H1 (cell line): Measurements from ENCODE around the gene LENG9. TPM values are rescaled to one million over a fixed set of nuclear protein-coding genes. Genes with fewer than 3 reads are reported as not detected.

Experiments
- CTCF ChIA-PET: fragments of 300-600 bp; sonication (Branson Sonifier 250); formaldehyde crosslinking; loops from one replicate; lab custom pipeline; 2021; ENCODE audit not compliant: partially characterized antibody; lab: Charles Lee
- POLR2A ChIA-PET: fragments of 300-600 bp; sonication (Branson Sonifier 250); formaldehyde crosslinking; loops from one replicate; lab custom pipeline; 2021; ENCODE audit warnings: inconsistent platforms; ENCODE audit not compliant: partially characterized antibody; lab: Charles Lee
- DNase-seq, 2 experiments: peaks; one replicate each; pipeline versions ENCODE4 v3.0.0 to v3.0.0-alpha.2; 2010 to 2022; ENCODE audit warnings: low spot score in 2 of 2, low read depth in 1 of 2, mixed read lengths in 1 of 2
- FAIRE-seq: peaks from 2 replicates; lab custom pipeline; 2011; peaks lifted over from hg19 to GRCh38; lab: Jason Lieb, UNC
- H2AFZ ChIP-seq: 2 replicates; pipeline ENCODE4 v1.8.1; 2012; ENCODE audit warnings: low read length, inconsistent platforms
- H2AK5ac ChIP-seq: 2 replicates; pipeline ENCODE4 v1.6.1; 2013; ENCODE audit warnings: low read depth, low read length
- H2BK120ac ChIP-seq: replicated peaks from 2 replicates; pipeline ENCODE3; 2013; ENCODE audit warnings: low read depth, low read length, inconsistent platforms
- H2BK12ac ChIP-seq: 2 replicates; pipeline ENCODE4 v1.6.1; 2013; ENCODE audit warnings: low read depth, low read length
- H2BK15ac ChIP-seq: 2 replicates; pipeline ENCODE4 v1.6.1; 2013; ENCODE audit warnings: low read length
- H2BK20ac ChIP-seq: 2 replicates; pipeline ENCODE4 v1.6.1; 2013; ENCODE audit warnings: low read length
- H2BK5ac ChIP-seq: 2 replicates; pipeline ENCODE4 v1.6.1; 2013; ENCODE audit warnings: low read depth, low read length
- H3K14ac ChIP-seq: 2 replicates; pipeline ENCODE4 v1.6.1; 2013; ENCODE audit warnings: inconsistent platforms; ENCODE audit not compliant: insufficient read length
- H3K18ac ChIP-seq: 2 replicates; pipeline ENCODE4 v1.6.1; 2013; ENCODE audit warnings: low read length; ENCODE audit errors: extremely low read depth
- H3K23ac ChIP-seq: 2 replicates; pipeline ENCODE4 v1.6.1; 2013; ENCODE audit warnings: inconsistent platforms; ENCODE audit not compliant: insufficient read length
- H3K23me2 ChIP-seq: 2 replicates; pipeline ENCODE4 v1.6.1; 2013; ENCODE audit warnings: low read depth, low read length
- H3K27ac ChIP-seq: 2 replicates; pipeline ENCODE4 v1.6.1; 2011; ENCODE audit warnings: low read depth, low read length, inconsistent platforms
- H3K27me3 ChIP-seq, 4 experiments: replicated peaks in 1 of 4; 1 replicate in 1 of 4; 2 replicates in 3 of 4; pipeline versions ENCODE4 v1.6.1 to v1.8.1; 2011 to 2013; ENCODE audit warnings: low read length in 3 of 4, mild to moderate bottlenecking in 3 of 4, inconsistent platforms in 2 of 4, mixed read lengths in 2 of 4, moderate library complexity in 1 of 4; ENCODE audit not compliant: control insufficient read depth in 3 of 4, insufficient read depth in 3 of 4; ENCODE audit errors: extremely low read depth in 1 of 4
- H3K36me3 ChIP-seq, 4 experiments: 2 replicates each; pipeline versions ENCODE4 v1.6.1 to v1.8.1; 2011 to 2013; ENCODE audit warnings: mild to moderate bottlenecking in 4 of 4, low read length in 3 of 4, moderate library complexity in 2 of 4, control low read depth in 1 of 4, inconsistent platforms in 1 of 4; ENCODE audit not compliant: insufficient read depth in 4 of 4, control insufficient read depth in 2 of 4
- H3K4ac ChIP-seq: replicated peaks from 2 replicates; pipeline ENCODE3; 2013; ENCODE audit warnings: low read length, low read depth, mixed read lengths, inconsistent platforms; ENCODE audit not compliant: insufficient read length
- H3K4me1 ChIP-seq, 4 experiments: replicated peaks in 1 of 4; 1 replicate in 1 of 4; 2 replicates in 3 of 4; pipeline versions ENCODE4 v1.6.1 to v1.8.1; 2011 to 2013; ENCODE audit warnings: low read length in 3 of 4, inconsistent platforms in 2 of 4, mixed read lengths in 1 of 4; ENCODE audit not compliant: insufficient read depth in 4 of 4, control insufficient read depth in 3 of 4
- H3K4me2 ChIP-seq, 2 experiments: 2 replicates each; pipeline versions ENCODE4 v1.6.1 to v1.8.1; 2011 to 2013; ENCODE audit warnings: low read depth in 2 of 2, low read length in 2 of 2, control low read depth in 1 of 2, inconsistent platforms in 1 of 2, mild to moderate bottlenecking in 1 of 2; ENCODE audit not compliant: insufficient read depth in 1 of 2
- H3K4me3 ChIP-seq, 4 experiments: fragments of 200-600, 300-600 bp in 1 of 4; sonication (generic), shearing (Covaris generic), sonication (Bioruptor Twin) in 1 of 4; 2 replicates each; pipeline versions ENCODE4 v1.5.1 to v1.8.1; 2011 to 2016; ENCODE audit warnings: low read length in 4 of 4, low read depth in 3 of 4, control low read depth in 2 of 4, inconsistent platforms in 2 of 4, mild to moderate bottlenecking in 2 of 4, mixed read lengths in 1 of 4, moderate library complexity in 1 of 4; ENCODE audit not compliant: insufficient read depth in 2 of 4; ENCODE audit errors: extremely low read depth in 1 of 4
- H3K56ac ChIP-seq: replicated peaks from 2 replicates; pipeline ENCODE3; 2013; ENCODE audit warnings: low read depth, mild to moderate bottlenecking, mixed read lengths, low read length, inconsistent platforms; ENCODE audit not compliant: insufficient read length
- H3K79me1 ChIP-seq: 2 replicates; pipeline ENCODE4 v1.6.1; 2013; ENCODE audit warnings: low read depth, low read length, control low read depth
- H3K79me2 ChIP-seq, 2 experiments: 2 replicates each; pipeline versions ENCODE4 v1.6.1 to v1.8.1; 2012 to 2013; ENCODE audit warnings: low read length in 2 of 2, mild to moderate bottlenecking in 2 of 2, inconsistent platforms in 1 of 2; ENCODE audit not compliant: insufficient read depth in 2 of 2, control insufficient read depth in 1 of 2
- H3K9ac ChIP-seq, 4 experiments: replicated peaks in 1 of 4; 1 replicate in 1 of 4; 2 replicates in 3 of 4; pipeline versions ENCODE4 v1.6.1 to v1.8.1; 2011 to 2013; ENCODE audit warnings: low read depth in 3 of 4, low read length in 3 of 4, control low read depth in 2 of 4, mild to moderate bottlenecking in 2 of 4, moderate library complexity in 2 of 4, inconsistent platforms in 1 of 4; ENCODE audit errors: extremely low read depth in 1 of 4
- H3K9me3 ChIP-seq, 2 experiments: 2 replicates each; pipeline versions ENCODE4 v1.6.1 to v1.8.1; 2012 to 2013; ENCODE audit warnings: mild to moderate bottlenecking in 2 of 2, moderate library complexity in 2 of 2, control low read depth in 1 of 2, inconsistent platforms in 1 of 2, low read depth in 1 of 2, low read length in 1 of 2, mixed read lengths in 1 of 2; ENCODE audit not compliant: insufficient read depth in 2 of 2
- H4K20me1 ChIP-seq, 2 experiments: replicated peaks in 1 of 2; 2 replicates each; pipeline versions ENCODE3 to v1.8.1; 2011 to 2013; ENCODE audit warnings: inconsistent platforms in 2 of 2, low read length in 2 of 2, mild to moderate bottlenecking in 1 of 2; ENCODE audit not compliant: insufficient read depth in 2 of 2, control insufficient read depth in 1 of 2
- H4K5ac ChIP-seq: 2 replicates; pipeline ENCODE4 v1.6.1; 2013; ENCODE audit warnings: low read length, low read depth, mixed read lengths, inconsistent platforms; ENCODE audit not compliant: insufficient read length
- H4K8ac ChIP-seq: 2 replicates; pipeline ENCODE4 v1.8.0; 2013; ENCODE audit warnings: mild to moderate bottlenecking, moderate library complexity, low read length, inconsistent platforms; ENCODE audit not compliant: insufficient read depth; ENCODE audit errors: extremely low read depth
- H4K91ac ChIP-seq: replicated peaks from 2 replicates; pipeline ENCODE3; 2013; ENCODE audit warnings: low read length, mixed read lengths, inconsistent platforms; ENCODE audit not compliant: insufficient read length
- CBX8 ChIP-seq: fragments of 300-800, 300-1000 bp; sonication (generic); IDR thresholded peaks from 2 replicates; pipeline ENCODE4 v1.7.1; 2016; ENCODE audit warnings: low read depth, low read length, borderline replicate concordance
- EZH2 ChIP-seq: fragments of 200-600 bp; sonication (generic); IDR thresholded peaks from 2 replicates; pipeline ENCODE4 v1.7.1; 2012; ENCODE audit warnings: low read depth, mild to moderate bottlenecking, moderate library complexity, low read length, inconsistent platforms; ENCODE audit not compliant: severe bottlenecking
- FOSL1 ChIP-seq: IDR thresholded peaks from 2 replicates; pipeline ENCODE4 v1.6.1; 2011; ENCODE audit warnings: mild to moderate bottlenecking, low read depth, low read length, moderate library complexity; ENCODE audit not compliant: insufficient read depth
- POLR2A ChIP-seq, 2 experiments: IDR thresholded peaks; 1 replicate in 1 of 2; 2 replicates in 1 of 2; pipeline ENCODE4 v1.6.1; 2011; ENCODE audit warnings: low read depth in 2 of 2, low read length in 2 of 2, mild to moderate bottlenecking in 2 of 2; ENCODE audit errors: control extremely low read depth in 1 of 2
- SIN3A ChIP-seq, 2 experiments: IDR thresholded peaks in 1 of 2; conservative IDR thresholded peaks in 1 of 2; 2 replicates each; pipeline ENCODE4 v1.6.1; 2011 to 2012; ENCODE audit warnings: low read length in 2 of 2, improper control_type of control experiment in 1 of 2, low read depth in 1 of 2, mild to moderate bottlenecking in 1 of 2
- SIRT6 ChIP-seq: IDR thresholded peaks from one replicate; pipeline ENCODE4 v1.7.1; 2012; ENCODE audit warnings: low read length, inconsistent platforms
- TAF7 ChIP-seq: optimal IDR thresholded peaks from 2 replicates; pipeline ENCODE3; 2011; ENCODE audit warnings: low read depth, mild to moderate bottlenecking, inconsistent platforms, low read length, moderate library complexity, borderline replicate concordance
- TCF12 ChIP-seq: IDR thresholded peaks from 2 replicates; pipeline ENCODE4 v1.6.1; 2011; ENCODE audit warnings: low read depth, mild to moderate bottlenecking, low read length
- WGBS, 2 experiments: shearing (Covaris generic) in 1 of 2; methylation state at CpG; one replicate each; pipeline versions ENCODE4 v1.1.6 to v1.1.7; 2013 to 2015; ENCODE audit warnings: low lambda C conversion rate in 2 of 2, mixed read lengths in 2 of 2, inconsistent platforms in 1 of 2, low coverage in 1 of 2, missing lambda C conversion rate in 1 of 2; ENCODE audit not compliant: insufficient replicate concordance in 2 of 2, insufficient coverage in 1 of 2, insufficient read length in 1 of 2; ENCODE audit errors: extremely low coverage in 1 of 2, missing lambda C conversion rate in 1 of 2; 5-methylcytosine and 5-hydroxymethylcytosine counted together
- polyA plus RNA-seq, 7 experiments: library from polyadenylated mRNA; depleted of rRNA in 3 of 7; stranded (reverse) in 5 of 7; unstranded in 2 of 7; fragments of >200 nt in 5 of 7; fragments of 200-250 nt in 2 of 7; gene quantifications; 1 replicate in 5 of 7; 2 replicates in 1 of 7; 4 replicates in 1 of 7; pipeline versions ENCODE4 v1.2.1 to v1.2.3, GENCODE V29; 2011 to 2013; ENCODE audit warnings: missing spikeins in 2 of 7, mixed read lengths in 2 of 7
- total RNA-seq: library from RNA; stranded (reverse); fragmentation: NEBNext Ultra II Directional; extraction: Animal tissue kit (Norgen Biotek cat#: 25700); gene quantifications from 2 replicates; pipeline ENCODE4 v1.2.1, GENCODE V29; 2021
- TF ChIP-seq, protein P1 (sequence below): IDR thresholded peaks from 2 replicates; pipeline ENCODE4 v1.6.1; 2012; ENCODE audit warnings: low read length, inconsistent platforms
- TF ChIP-seq, protein P2 (sequence below), 3 experiments: IDR thresholded peaks; 1 replicate in 2 of 3; 2 replicates in 1 of 3; pipeline versions ENCODE4 v1.5.1 to v1.6.1; 2011; ENCODE audit warnings: low read length in 3 of 3, mild to moderate bottlenecking in 3 of 3, inconsistent platforms in 2 of 3, low read depth in 1 of 3, moderate library complexity in 1 of 3; ENCODE audit not compliant: insufficient read depth in 1 of 3; ENCODE audit errors: control extremely low read depth in 1 of 3

Gene LENG9
- total and polyA plus RNA-seq, 2 of the 8 experiments (the other 6 are each of a cell fraction or from before 2014, with no cell fraction given) = 1.6 to 3.9 TPM

DNA sequence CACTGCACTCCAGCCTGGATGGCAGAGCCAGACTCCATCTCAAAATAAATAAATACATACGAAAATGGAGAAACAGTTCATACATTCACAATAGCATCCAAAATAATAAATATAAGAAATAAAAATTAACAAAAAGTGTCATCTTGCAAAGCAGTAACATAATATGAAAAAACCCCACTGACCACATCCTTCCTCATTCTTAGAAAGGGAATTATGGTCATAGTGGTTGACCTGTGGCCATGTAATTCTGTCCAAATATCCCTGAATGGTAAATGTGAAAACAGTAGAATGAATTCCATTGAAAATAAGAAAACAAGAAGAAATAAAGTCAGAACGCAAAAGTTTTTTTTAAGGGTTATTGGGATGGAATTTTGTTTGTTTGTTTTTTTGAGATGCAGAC is 16.5 kb upstream of the LENG9 start:
- no peak overlapping the region for H2BK5ac ChIP-seq
- H3K4me3 ChIP-seq = no peak overlapping the region
- no peak overlapping the region for H2AFZ ChIP-seq
- no peak overlapping the region for H4K5ac ChIP-seq
- H3K18ac ChIP-seq = no peak overlapping the region
- CTCF ChIA-PET = interaction anchor here (0.6 to 3.2 kb wide), 6 partner anchors 9 to 1044 kb away, joined by 3 to 16 read pairs (median 4); no protein-coding TSS in a partner anchor
- H3K4me2 ChIP-seq = no peak overlapping the region
- POLR2A ChIA-PET = interaction anchor here (1.3 kb wide), 1 partner anchor 601 kb away, joined by 3 read pairs; no protein-coding TSS in a partner anchor
- H2AK5ac ChIP-seq = no peak overlapping the region
- H3K4ac ChIP-seq = no peak overlapping the region
- H3K27me3 ChIP-seq = no peaks in the 10 kb centered on the region
- no peak overlapping the region for H2BK20ac ChIP-seq
- H3K36me3 ChIP-seq = no peaks in the 10 kb centered on the region
- no peak overlapping the region for H3K27ac ChIP-seq
- H2BK120ac ChIP-seq = no peak overlapping the region
- DNase-seq = no peak
- H3K79me2 ChIP-seq = no peaks in the 10 kb centered on the region
- H3K4me1 ChIP-seq = no peaks in the 10 kb centered on the region
- FAIRE-seq = no peak
- no peak overlapping the region for H4K8ac ChIP-seq
- H3K14ac ChIP-seq = no peak overlapping the region
- peaks cover 0 to 5% of the 10 kb centered on the region in 2 experiments; a peak in 2 of 4 replicates for H3K9me3 ChIP-seq
- H4K20me1 ChIP-seq = no peaks in the 10 kb centered on the region
- no peak overlapping the region for H3K56ac ChIP-seq
- WGBS, 2 experiments = 84 to 100% methylated on average over 1 to 2 of the region's 2 CpGs
- H3K23me2 ChIP-seq = no peaks in the 10 kb centered on the region
- no peak overlapping the region for H2BK12ac ChIP-seq
- H4K91ac ChIP-seq = no peak overlapping the region
- H2BK15ac ChIP-seq = no peak overlapping the region
- H3K9ac ChIP-seq = no peak overlapping the region
- H3K79me1 ChIP-seq = no peaks in the 10 kb centered on the region
- H3K23ac ChIP-seq = no peak overlapping the region
- no peak for TF ChIP-seq POLR2A (IDR thresholded peaks at IDR 0.05; ENCODE audit: control extremely low read depth in 1 of 2, low read depth in 2 of 2, low read length in 2 of 2)
- no peak for TF ChIP-seq CBX8
- TF ChIP-seq, protein P1, sequence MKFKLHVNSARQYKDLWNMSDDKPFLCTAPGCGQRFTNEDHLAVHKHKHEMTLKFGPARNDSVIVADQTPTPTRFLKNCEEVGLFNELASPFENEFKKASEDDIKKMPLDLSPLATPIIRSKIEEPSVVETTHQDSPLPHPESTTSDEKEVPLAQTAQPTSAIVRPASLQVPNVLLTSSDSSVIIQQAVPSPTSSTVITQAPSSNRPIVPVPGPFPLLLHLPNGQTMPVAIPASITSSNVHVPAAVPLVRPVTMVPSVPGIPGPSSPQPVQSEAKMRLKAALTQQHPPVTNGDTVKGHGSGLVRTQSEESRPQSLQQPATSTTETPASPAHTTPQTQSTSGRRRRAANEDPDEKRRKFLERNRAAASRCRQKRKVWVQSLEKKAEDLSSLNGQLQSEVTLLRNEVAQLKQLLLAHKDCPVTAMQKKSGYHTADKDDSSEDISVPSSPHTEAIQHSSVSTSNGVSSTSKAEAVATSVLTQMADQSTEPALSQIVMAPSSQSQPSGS = no peak
- no peak for TF ChIP-seq TCF12
- no peak for TF ChIP-seq FOSL1
- TF ChIP-seq, protein P2, sequence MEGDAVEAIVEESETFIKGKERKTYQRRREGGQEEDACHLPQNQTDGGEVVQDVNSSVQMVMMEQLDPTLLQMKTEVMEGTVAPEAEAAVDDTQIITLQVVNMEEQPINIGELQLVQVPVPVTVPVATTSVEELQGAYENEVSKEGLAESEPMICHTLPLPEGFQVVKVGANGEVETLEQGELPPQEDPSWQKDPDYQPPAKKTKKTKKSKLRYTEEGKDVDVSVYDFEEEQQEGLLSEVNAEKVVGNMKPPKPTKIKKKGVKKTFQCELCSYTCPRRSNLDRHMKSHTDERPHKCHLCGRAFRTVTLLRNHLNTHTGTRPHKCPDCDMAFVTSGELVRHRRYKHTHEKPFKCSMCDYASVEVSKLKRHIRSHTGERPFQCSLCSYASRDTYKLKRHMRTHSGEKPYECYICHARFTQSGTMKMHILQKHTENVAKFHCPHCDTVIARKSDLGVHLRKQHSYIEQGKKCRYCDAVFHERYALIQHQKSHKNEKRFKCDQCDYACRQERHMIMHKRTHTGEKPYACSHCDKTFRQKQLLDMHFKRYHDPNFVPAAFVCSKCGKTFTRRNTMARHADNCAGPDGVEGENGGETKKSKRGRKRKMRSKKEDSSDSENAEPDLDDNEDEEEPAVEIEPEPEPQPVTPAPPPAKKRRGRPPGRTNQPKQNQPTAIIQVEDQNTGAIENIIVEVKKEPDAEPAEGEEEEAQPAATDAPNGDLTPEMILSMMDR (IDR thresholded peaks at IDR 0.05; ENCODE audit: control extremely low read depth in 1 of 3, insufficient read depth in 1 of 3, low read depth in 1 of 3, low read length in 3 of 3) = no peak
- TF ChIP-seq SIN3A (conservative IDR thresholded peaks at IDR 0.05 in 1 of 2, IDR thresholded peaks at IDR 0.05 in 1 of 2; ENCODE audit: low read depth in 1 of 2, low read length in 2 of 2) = no peak
- no peak for TF ChIP-seq TAF7
- TF ChIP-seq EZH2 = no peak
- TF ChIP-seq SIRT6 = no peak
